Astrocyte (in vitro differentiated cells and primary cell): ENCODE results near the gene COL24A1.

Experiments
- EZH2 ChIP-seq: IDR thresholded peaks from 2 replicates; pipeline ENCODE4 v1.6.1; 2012; ENCODE audit warnings: mild to moderate bottlenecking, low read length, inconsistent platforms; ENCODE audit not compliant: insufficient read depth
- TF ChIP-seq, protein P1 (sequence below): IDR thresholded peaks from 2 replicates; pipeline ENCODE4 v1.5.1; 2011; ENCODE audit warnings: low read depth, mild to moderate bottlenecking, inconsistent platforms, low read length, moderate library complexity; ENCODE audit not compliant: insufficient read depth

DNA sequence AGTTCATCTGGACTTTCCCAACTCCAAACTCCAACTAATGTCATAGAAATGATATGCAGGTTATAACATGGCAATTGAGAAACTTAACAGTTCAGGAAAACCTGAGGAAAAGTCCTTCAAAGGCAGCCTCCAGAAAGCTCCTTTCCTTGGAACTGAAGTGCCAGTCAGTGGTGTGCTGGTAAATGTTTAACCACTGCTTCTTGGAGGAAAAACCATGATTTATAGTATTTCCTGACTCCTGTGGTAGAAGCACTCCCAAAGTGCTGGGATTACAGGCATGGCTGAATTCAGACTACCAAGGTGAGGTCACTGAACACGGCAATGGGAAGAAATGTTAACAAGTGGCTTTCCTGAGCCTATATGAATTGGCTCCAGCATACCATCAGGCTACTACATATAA is 421.6 kb downstream of the COL24A1 start:
- TF ChIP-seq, protein P1, sequence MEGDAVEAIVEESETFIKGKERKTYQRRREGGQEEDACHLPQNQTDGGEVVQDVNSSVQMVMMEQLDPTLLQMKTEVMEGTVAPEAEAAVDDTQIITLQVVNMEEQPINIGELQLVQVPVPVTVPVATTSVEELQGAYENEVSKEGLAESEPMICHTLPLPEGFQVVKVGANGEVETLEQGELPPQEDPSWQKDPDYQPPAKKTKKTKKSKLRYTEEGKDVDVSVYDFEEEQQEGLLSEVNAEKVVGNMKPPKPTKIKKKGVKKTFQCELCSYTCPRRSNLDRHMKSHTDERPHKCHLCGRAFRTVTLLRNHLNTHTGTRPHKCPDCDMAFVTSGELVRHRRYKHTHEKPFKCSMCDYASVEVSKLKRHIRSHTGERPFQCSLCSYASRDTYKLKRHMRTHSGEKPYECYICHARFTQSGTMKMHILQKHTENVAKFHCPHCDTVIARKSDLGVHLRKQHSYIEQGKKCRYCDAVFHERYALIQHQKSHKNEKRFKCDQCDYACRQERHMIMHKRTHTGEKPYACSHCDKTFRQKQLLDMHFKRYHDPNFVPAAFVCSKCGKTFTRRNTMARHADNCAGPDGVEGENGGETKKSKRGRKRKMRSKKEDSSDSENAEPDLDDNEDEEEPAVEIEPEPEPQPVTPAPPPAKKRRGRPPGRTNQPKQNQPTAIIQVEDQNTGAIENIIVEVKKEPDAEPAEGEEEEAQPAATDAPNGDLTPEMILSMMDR: no peak
- no peak for TF ChIP-seq EZH2
